IMR-90 (cell line): ENCODE results near the gene PGM2. TPM values are rescaled to one million over a fixed set of nuclear protein-coding genes. Genes with fewer than 3 reads are reported as not detected.
"Not testable (repeated sequence)": the region's sequence is repeated elsewhere in the genome, so short reads cannot be mapped to it uniquely, and the experiment has no call there.

ENCODE experiments used
- ATAC-seq: fragments of 200-7000 bp; cut with Tn5 transposase; 2 replicates; pipeline ENCODE4 v1.9.1; 2020; ENCODE audit warnings: low read depth, mild to moderate bottlenecking, moderate library complexity
- BruUV-seq: library from RNA; stranded (reverse); fragments of 400-500 nt; replicated peaks from 2 replicates; lab custom pipeline; 2021; lab: Mats Ljungman, UMichigan
- CTCF ChIA-PET: fragments of 300-600 bp; formaldehyde crosslinking; extraction: SDS; loops from one replicate; lab custom pipeline; 2021; ENCODE audit warnings: antibody characterized with exemption; lab: Yijun Ruan, JAX
- POLR2A ChIA-PET: fragments of 300-600 bp; sonication (Branson Sonifier 250); formaldehyde crosslinking; loops from one replicate; lab custom pipeline; 2022; ENCODE audit warnings: antibody characterized with exemption; ENCODE audit not compliant: unreplicated experiment; lab: Charles Lee
- DNase-seq: peaks from one replicate; pipeline ENCODE4 v3.0.0; 2013
- H2AFZ ChIP-seq: replicated peaks from 2 replicates; pipeline ENCODE3; 2013; ENCODE audit warnings: low read length, mild to moderate bottlenecking; ENCODE audit not compliant: poor library complexity
- H2AK5ac ChIP-seq: 2 replicates; pipeline ENCODE4 v1.6.1; 2013; ENCODE audit warnings: low read depth, low read length, inconsistent platforms
- H2AK9ac ChIP-seq: replicated peaks from 2 replicates; pipeline ENCODE3; 2013; ENCODE audit warnings: mild to moderate bottlenecking, low read depth, low read length, moderate library complexity; ENCODE audit not compliant: poor library complexity
- H2BK120ac ChIP-seq: 2 replicates; pipeline ENCODE4 v1.6.1; 2013; ENCODE audit warnings: low read depth, low read length, inconsistent platforms
- H2BK15ac ChIP-seq: 3 replicates; pipeline ENCODE4 v1.6.1; 2013; ENCODE audit warnings: low read depth, low read length, inconsistent platforms
- H2BK20ac ChIP-seq: 2 replicates; pipeline ENCODE4 v1.6.1; 2013; ENCODE audit warnings: low read depth, mild to moderate bottlenecking, inconsistent platforms, low read length, moderate library complexity
- H2BK5ac ChIP-seq: 2 replicates; pipeline ENCODE4 v1.6.1; 2013; ENCODE audit warnings: mild to moderate bottlenecking, low read depth, low read length, inconsistent platforms; ENCODE audit not compliant: poor library complexity, severe bottlenecking
- H3K14ac ChIP-seq: replicated peaks from 2 replicates; pipeline ENCODE4 v1.6.1; 2013; ENCODE audit warnings: low read depth, low read length, inconsistent platforms
- H3K18ac ChIP-seq: 2 replicates; pipeline ENCODE4 v1.6.1; 2013; ENCODE audit warnings: low read depth, low read length, control low read depth
- H3K23ac ChIP-seq: 2 replicates; pipeline ENCODE4 v1.6.1; 2013; ENCODE audit warnings: low read depth, low read length, inconsistent platforms
- H3K27ac ChIP-seq: 2 replicates; pipeline ENCODE4 v1.5.1; 2013; ENCODE audit warnings: mild to moderate bottlenecking, control low read depth, low read length; ENCODE audit not compliant: insufficient read depth
- H3K27me3 ChIP-seq: 2 replicates; pipeline ENCODE4 v1.6.1; 2013; ENCODE audit warnings: low read length; ENCODE audit not compliant: control insufficient read depth, insufficient read depth
- H3K36me3 ChIP-seq: 2 replicates; pipeline ENCODE4 v1.6.1; 2013; ENCODE audit warnings: low read length, mixed read lengths; ENCODE audit not compliant: control insufficient read depth, insufficient read depth
- H3K4ac ChIP-seq: 2 replicates; pipeline ENCODE4 v1.6.1; 2013; ENCODE audit warnings: low read depth, low read length, inconsistent platforms
- H3K4me1 ChIP-seq: 2 replicates; pipeline ENCODE4 v1.6.1; 2013; ENCODE audit warnings: low read length, mixed read lengths; ENCODE audit not compliant: control insufficient read depth, insufficient read depth
- H3K4me2 ChIP-seq: 2 replicates; pipeline ENCODE4 v1.6.1; 2013; ENCODE audit warnings: low read depth, mild to moderate bottlenecking, control low read depth, low read length, moderate library complexity
- H3K4me3 ChIP-seq: 2 replicates; pipeline ENCODE4 v1.5.1; 2013; ENCODE audit warnings: low read depth, mild to moderate bottlenecking, control low read depth, low read length, moderate library complexity; ENCODE audit not compliant: insufficient read depth
- H3K56ac ChIP-seq: 2 replicates; pipeline ENCODE4 v1.6.1; 2013; ENCODE audit warnings: low read length, inconsistent platforms; ENCODE audit not compliant: insufficient read depth; ENCODE audit errors: extremely low read depth
- H3K79me1 ChIP-seq, 2 experiments: 2 replicates each; pipeline ENCODE4 v1.6.1; 2013; ENCODE audit warnings: low read length in 2 of 2, inconsistent platforms in 1 of 2, low read depth in 1 of 2
- H3K9ac ChIP-seq: 2 replicates; pipeline ENCODE4 v1.6.1; 2013; ENCODE audit warnings: low read depth, low read length, control low read depth
- H3K9me1 ChIP-seq: 2 replicates; pipeline ENCODE4 v1.6.1; 2013; ENCODE audit warnings: low read length, inconsistent platforms; ENCODE audit not compliant: insufficient read depth
- H3K9me3 ChIP-seq: 2 replicates; pipeline ENCODE4 v1.6.1; 2013; ENCODE audit warnings: low read length; ENCODE audit not compliant: control insufficient read depth, insufficient read depth
- H4K20me1 ChIP-seq: 2 replicates; pipeline ENCODE4 v1.6.1; 2013; ENCODE audit warnings: low read length, inconsistent platforms; ENCODE audit not compliant: insufficient read depth
- H4K5ac ChIP-seq: 2 replicates; pipeline ENCODE4 v1.6.1; 2013; ENCODE audit warnings: mild to moderate bottlenecking, low read depth, low read length, control low read depth
- H4K8ac ChIP-seq, 2 experiments: 2 replicates each; pipeline ENCODE4 v1.6.1; 2013; ENCODE audit warnings: low read depth in 2 of 2, low read length in 2 of 2, control low read depth in 1 of 2, inconsistent platforms in 1 of 2
- H4K91ac ChIP-seq: 2 replicates; pipeline ENCODE4 v1.6.1; 2013; ENCODE audit warnings: low read depth, low read length, inconsistent platforms; ENCODE audit not compliant: insufficient read depth
- BHLHE40 ChIP-seq: fragments of 150-350 bp; IDR thresholded peaks from 2 replicates; pipeline ENCODE4 v1.6.1; 2016; ENCODE audit warnings: mild to moderate bottlenecking, low read depth, low read length
- CHD1 ChIP-seq: IDR thresholded peaks from 2 replicates; pipeline ENCODE4 v1.6.1; 2012; ENCODE audit warnings: low read depth, low read length, improper control_type of control experiment
- FOS ChIP-seq: fragments of 150-350 bp; IDR thresholded peaks from 2 replicates; pipeline ENCODE4 v1.6.1; 2016; ENCODE audit warnings: low read depth, low read length
- MAFK ChIP-seq: IDR thresholded peaks from 2 replicates; pipeline ENCODE4 v1.6.1; 2012; ENCODE audit warnings: low read depth, low read length, improper control_type of control experiment
- MAZ ChIP-seq: IDR thresholded peaks from 2 replicates; pipeline ENCODE4 v1.6.1; 2012; ENCODE audit warnings: low read depth, mild to moderate bottlenecking, low read length, improper control_type of control experiment, moderate library complexity, borderline replicate concordance
- NFE2L2 ChIP-seq: fragments of 150-350 bp; IDR thresholded peaks from 2 replicates; pipeline ENCODE4 v1.6.1; 2016; ENCODE audit warnings: low read depth, mild to moderate bottlenecking, low read length
- POLR2A ChIP-seq: IDR thresholded peaks from 2 replicates; pipeline ENCODE4 v1.6.1; 2012; ENCODE audit warnings: mild to moderate bottlenecking, low read depth, low read length
- RAD21 ChIP-seq: IDR thresholded peaks from 2 replicates; pipeline ENCODE4 v1.6.1; 2012; ENCODE audit warnings: low read length, improper control_type of control experiment
- RCOR1 ChIP-seq: IDR thresholded peaks from 2 replicates; pipeline ENCODE4 v1.6.1; 2012; ENCODE audit warnings: mild to moderate bottlenecking, low read length, improper control_type of control experiment; ENCODE audit not compliant: insufficient replicate concordance
- USF2 ChIP-seq: fragments of 150-350 bp; IDR thresholded peaks from 2 replicates; pipeline ENCODE4 v1.6.1; 2017; ENCODE audit warnings: mild to moderate bottlenecking, antibody characterized with exemption, low read length, low read depth
- WGBS, 2 experiments: methylation state at CpG; one replicate each; pipeline versions ENCODE4 v1.1.5 to v1.1.7; 2013; ENCODE audit warnings: missing lambda C conversion rate in 2 of 2; ENCODE audit not compliant: insufficient read length in 1 of 2; ENCODE audit errors: extremely low coverage in 2 of 2; 5-methylcytosine and 5-hydroxymethylcytosine counted together
- dilution Hi-C: fragments of 300-500 bp; cut with HindIII; formaldehyde crosslinking; loops from one replicate; pipeline ENCODE4 v1.14.3; 2018; ENCODE audit warnings: low sequenced_read_pairs; ENCODE audit not compliant: unreplicated experiment
- in situ Hi-C: fragments of 300-500 bp; cut with MboI; formaldehyde crosslinking; loops from 3 replicates; pipeline ENCODE4 v1.14.3; 2019; ENCODE audit warnings: low sequenced_read_pairs, inconsistent platforms, mixed read lengths
- intact Hi-C: fragments of 100-400 bp; cut with micrococcal nuclease; formaldehyde crosslinking; loops from 2 replicates; pipeline ENCODE4 v1.10.0; 2022
- polyA plus RNA-seq, 3 experiments: library from polyadenylated mRNA; depleted of rRNA; stranded (reverse); fragments of >200 nt; gene quantifications; 2 replicates each; pipeline ENCODE4 v1.2.3, GENCODE V29; 2012; ENCODE audit warnings: low replicate concordance in 1 of 3
- total RNA-seq: library from RNA; depleted of rRNA; stranded (reverse); fragments of >200 nt; gene quantifications from 2 replicates; pipeline ENCODE4 v1.2.3, GENCODE V29; 2012

PGM2 gene
- total and polyA plus RNA-seq, 2 of the 4 experiments (the other 2 are of a cell fraction) = 18.7 to 26.2 TPM

GRCh38 chr4:37818752-37819151 lies 7.7 kb upstream of the PGM2 start:
- no peak overlapping the region for H2AFZ ChIP-seq
- in situ Hi-C loops (no loop called here), dilution Hi-C loops (no loop called here), intact Hi-C loops (no loop called here)
- no peak overlapping the region for H4K8ac ChIP-seq
- DNase-seq (no peak), ATAC-seq (no peak)
- H4K20me1 ChIP-seq = no peaks in the 10 kb centered on the region
- ChIA-PET POLR2A (no interaction called here), CTCF (interaction anchor here (0.6 kb wide), 1 partner anchor 225 kb away, joined by 8 read pairs; no protein-coding TSS in a partner anchor)
- H3K56ac ChIP-seq = no peak overlapping the region
- H3K9me3 ChIP-seq = no peaks in the 10 kb centered on the region
- H3K27ac ChIP-seq = no peak overlapping the region
- H2AK9ac ChIP-seq = no peak overlapping the region
- no peak overlapping the region for H2BK5ac ChIP-seq
- no peak overlapping the region for H3K4me3 ChIP-seq
- H2BK20ac ChIP-seq = no peak overlapping the region
- no TSS peak for BruUV-seq
- no peaks in the 10 kb centered on the region for H3K36me3 ChIP-seq
- no peak overlapping the region for H3K4me2 ChIP-seq
- 93% methylated on average over 2 of the region's 5 CpGs; no CpG with 5 or more reads in 1 of the 2 experiments for WGBS, 2 experiments
- no peak overlapping the region for H4K91ac ChIP-seq
- H3K79me1 ChIP-seq = no peaks in the 10 kb centered on the region
- no peak overlapping the region for H4K5ac ChIP-seq
- no peak overlapping the region for H3K14ac ChIP-seq
- no peak overlapping the region for H3K23ac ChIP-seq
- peaks cover 2% of the 10 kb centered on the region; the same call in 1 of the 2 replicates for H3K27me3 ChIP-seq
- H3K4ac ChIP-seq = no peak overlapping the region
- H3K9ac ChIP-seq = no peak overlapping the region
- no peak overlapping the region for H3K18ac ChIP-seq
- no peaks in the 10 kb centered on the region for H3K4me1 ChIP-seq
- TF ChIP-seq RCOR1 (no peak), FOS (no peak), CHD1 (no peak), NFE2L2 (no peak), USF2 (no peak), POLR2A (no peak), RAD21 (no peak), BHLHE40 (no peak), MAZ (no peak), MAFK (no peak)
- H2AK5ac ChIP-seq = no peak overlapping the region
- no peak overlapping the region for H2BK120ac ChIP-seq
- H2BK15ac ChIP-seq = no peak overlapping the region
- no peaks in the 10 kb centered on the region for H3K9me1 ChIP-seq

- H2AK9ac ChIP-seq, H2BK120ac ChIP-seq, H3K23ac ChIP-seq, DNase-seq, H3K4me2 ChIP-seq, H3K79me1 ChIP-seq, H3K36me3 ChIP-seq, ATAC-seq, H2BK5ac ChIP-seq, H2AK5ac ChIP-seq, H2AFZ ChIP-seq, H3K56ac ChIP-seq, H3K9me1 ChIP-seq, H4K20me1 ChIP-seq, H3K18ac ChIP-seq, dilution Hi-C loops, H3K27ac ChIP-seq, H3K27me3 ChIP-seq, H3K4me1 ChIP-seq, H3K4ac ChIP-seq, H4K5ac ChIP-seq, BruUV-seq, H4K91ac ChIP-seq, H2BK15ac ChIP-seq, H3K4me3 ChIP-seq, H3K9me3 ChIP-seq, POLR2A ChIA-PET, in situ Hi-C loops, H2BK20ac ChIP-seq, H3K9ac ChIP-seq, CTCF ChIA-PET, H3K14ac ChIP-seq, intact Hi-C loops, H4K8ac ChIP-seq: not testable (repeated sequence)
- WGBS, 2 experiments = no CpG with 5 or more reads among the region's 28 CpGs
Observed at GRCh38 chr4:37820458-37820857, 6.0 kb upstream of the PGM2 start.
